Osteoblast (primary cell): ENCODE results near the gene ADRA2A. TPM values are rescaled to one million over a fixed set of nuclear protein-coding genes. Genes with fewer than 3 reads are reported as not detected.

ENCODE experiments used
- DNase-seq: peaks from one replicate; pipeline ENCODE4 v3.0.0; 2011; ENCODE audit warnings: low spot score, mixed read lengths; ENCODE audit not compliant: insufficient read length; ENCODE audit errors: missing footprints
- H2AFZ ChIP-seq: 2 replicates; pipeline ENCODE4 v1.6.0; 2011; ENCODE audit warnings: mild to moderate bottlenecking, low read length
- H3K27ac ChIP-seq: 2 replicates; pipeline ENCODE4 v1.5.1; 2011; ENCODE audit warnings: mild to moderate bottlenecking, low read depth, low read length, moderate library complexity
- H3K27me3 ChIP-seq: 2 replicates; pipeline ENCODE4 v1.6.0; 2012; ENCODE audit warnings: mild to moderate bottlenecking, control low read depth, inconsistent platforms, low read length, moderate library complexity; ENCODE audit not compliant: insufficient read depth
- H3K36me3 ChIP-seq: 2 replicates; pipeline ENCODE4 v1.5.1; 2011; ENCODE audit warnings: mild to moderate bottlenecking, low read length, control low read depth, moderate library complexity; ENCODE audit not compliant: insufficient read depth
- H3K4me1 ChIP-seq: 2 replicates; pipeline ENCODE4 v1.5.1; 2011; ENCODE audit warnings: mild to moderate bottlenecking, low read length, control low read depth, moderate library complexity; ENCODE audit not compliant: insufficient read depth
- H3K4me2 ChIP-seq: 2 replicates; pipeline ENCODE4 v1.6.0; 2011; ENCODE audit warnings: mild to moderate bottlenecking, low read length; ENCODE audit not compliant: insufficient read depth
- H3K4me3 ChIP-seq: fragments of 200-600 bp; sonication (generic); 3 replicates; pipeline ENCODE4 v1.5.1; 2012; ENCODE audit warnings: mild to moderate bottlenecking, low read length, inconsistent platforms; ENCODE audit not compliant: insufficient read depth
- H3K79me2 ChIP-seq: 2 replicates; pipeline ENCODE4 v1.6.0; 2012; ENCODE audit warnings: mild to moderate bottlenecking, low read length, control low read depth, inconsistent platforms; ENCODE audit not compliant: insufficient read depth
- H3K9me3 ChIP-seq: 2 replicates; pipeline ENCODE4 v1.5.1; 2011; ENCODE audit warnings: low read depth, low read length, control low read depth
- H4K20me1 ChIP-seq: 2 replicates; pipeline ENCODE4 v1.6.0; 2012; ENCODE audit warnings: mild to moderate bottlenecking, low read length, control low read depth; ENCODE audit not compliant: insufficient read depth
- CTCF ChIP-seq: IDR thresholded peaks from 2 replicates; pipeline ENCODE4 v1.5.1; 2011; ENCODE audit warnings: mild to moderate bottlenecking, low read depth, low read length, moderate library complexity; ENCODE audit errors: extremely low read depth
- total RNA-seq: library from RNA; depleted of rRNA; stranded (reverse); fragments of >200 nt; gene quantifications from 2 replicates; pipeline ENCODE4 v1.2.3, GENCODE V29; 2012

Gene ADRA2A
- total RNA-seq, 1 donor = 0.72 TPM

- Histone ChIP-seq H3K27me3 (peaks cover 62% of the 10 kb centered on the region), H3K9me3 (no peaks in the 10 kb centered on the region), H3K4me3 (no peak overlapping the region), H4K20me1 (no peaks in the 10 kb centered on the region), H3K27ac (no peak overlapping the region), H2AFZ (no peak overlapping the region), H3K36me3 (no peaks in the 10 kb centered on the region), H3K4me2 (no peak overlapping the region), H3K4me1 (peaks cover 4% of the 10 kb centered on the region), H3K79me2 (no peaks in the 10 kb centered on the region)
- peak; percentile 62 for DNase-seq
- TF ChIP-seq CTCF = no peak
These were observed 3.0 kb downstream of the ADRA2A start for GRCh38 chr10:111079781-111080180.

- H3K79me2 ChIP-seq = no peaks in the 10 kb centered on the region
- H4K20me1 ChIP-seq = no peaks in the 10 kb centered on the region
- peaks cover 58% of the 10 kb centered on the region for H3K27me3 ChIP-seq
- no peaks in the 10 kb centered on the region for H3K9me3 ChIP-seq
- H3K27ac ChIP-seq = no peak overlapping the region
- TF ChIP-seq CTCF = no peak
- DNase-seq = peak; percentile 70
- no peak overlapping the region for H2AFZ ChIP-seq
- H3K36me3 ChIP-seq = no peaks in the 10 kb centered on the region
- H3K4me2 ChIP-seq = no peak overlapping the region
- H3K4me1 ChIP-seq = peaks cover 4% of the 10 kb centered on the region
- H3K4me3 ChIP-seq = no peak overlapping the region
These were observed 3.4 kb downstream of the ADRA2A start for GRCh38 chr10:111080224-111080623.

- H3K9me3 ChIP-seq = no peaks in the 10 kb centered on the region
- peaks cover 44% of the 10 kb centered on the region for H3K27me3 ChIP-seq
- TF ChIP-seq CTCF = no peak
- H2AFZ ChIP-seq = no peak overlapping the region
- no peaks in the 10 kb centered on the region for H3K4me1 ChIP-seq
- DNase-seq = no peak
- H3K4me3 ChIP-seq = no peak overlapping the region
- H3K4me2 ChIP-seq = no peak overlapping the region
- H4K20me1 ChIP-seq = no peaks in the 10 kb centered on the region
- H3K79me2 ChIP-seq = no peaks in the 10 kb centered on the region
- no peak overlapping the region for H3K27ac ChIP-seq
- no peaks in the 10 kb centered on the region for H3K36me3 ChIP-seq
These were observed 4.8 kb downstream of the ADRA2A start for GRCh38 chr10:111081595-111081994.

- TF ChIP-seq CTCF = no peak
- Histone ChIP-seq H3K36me3 (no peaks in the 10 kb centered on the region), H2AFZ (no peak overlapping the region), H3K4me2 (no peak overlapping the region), H3K4me3 (no peak overlapping the region), H3K4me1 (no peaks in the 10 kb centered on the region), H3K27me3 (peaks cover 37% of the 10 kb centered on the region), H3K9me3 (no peaks in the 10 kb centered on the region), H4K20me1 (no peaks in the 10 kb centered on the region), H3K27ac (no peak overlapping the region), H3K79me2 (no peaks in the 10 kb centered on the region)
- no peak for DNase-seq
These were observed 5.5 kb downstream of the ADRA2A start for GRCh38 chr10:111082102-111082975.
